Memory B cell (primary cell): Measurements from ENCODE around the gene AMELX.

ENCODE experiments used
- ATAC-seq: fragments of 150-1000 bp; cut with Tn5 transposase; 2 replicates; pipeline ENCODE4 v1.10.0; 2021; ENCODE audit warnings: low read depth, mild to moderate bottlenecking, moderate library complexity
- DNase-seq, 2 donors: peaks; one replicate each; pipeline ENCODE4 v3.0.0; 2022; ENCODE audit warnings: low spot score in 2 of 2
- H3K27ac Mint-ChIP-seq: one replicate; pipeline ENCODE4 v1.8.0; 2022; ENCODE audit warnings: mild to moderate bottlenecking, moderate library complexity, mixed read lengths
- H3K27me3 Mint-ChIP-seq: one replicate; pipeline ENCODE4 v1.8.0; 2022; ENCODE audit warnings: mixed read lengths
- H3K36me3 Mint-ChIP-seq: one replicate; pipeline ENCODE4 v1.8.0; 2022; ENCODE audit warnings: mild to moderate bottlenecking, mixed read lengths
- H3K4me1 Mint-ChIP-seq: one replicate; pipeline ENCODE4 v1.8.0; 2022; ENCODE audit warnings: mixed read lengths
- H3K4me3 Mint-ChIP-seq: one replicate; pipeline ENCODE4 v1.8.0; 2022; ENCODE audit warnings: mild to moderate bottlenecking, moderate library complexity, mixed read lengths
- H3K9me3 Mint-ChIP-seq: one replicate; pipeline ENCODE4 v1.8.0; 2022; ENCODE audit warnings: mixed read lengths

Gene AMELX

GRCh38 chrX:11273544-11273943 is 19.7 kb upstream of the AMELX start:
- Mint-ChIP-seq H3K36me3 (no peaks in the 10 kb centered on the region), H3K9me3 (no peaks in the 10 kb centered on the region), H3K27me3 (no peaks in the 10 kb centered on the region), H3K4me3 (no peak overlapping the region), H3K27ac (no peak overlapping the region), H3K4me1 (peaks cover 12% of the 10 kb centered on the region)
- DNase-seq = no peak
- no peak for ATAC-seq

GRCh38 chrX:11282043-11282442 is 11.2 kb upstream of the AMELX start:
- no peak overlapping the region for H3K27ac Mint-ChIP-seq
- no peak for ATAC-seq
- H3K27me3 Mint-ChIP-seq = no peaks in the 10 kb centered on the region
- H3K9me3 Mint-ChIP-seq = no peaks in the 10 kb centered on the region
- no peaks in the 10 kb centered on the region for H3K4me1 Mint-ChIP-seq
- H3K4me3 Mint-ChIP-seq = no peak overlapping the region
- H3K36me3 Mint-ChIP-seq = no peaks in the 10 kb centered on the region
- no peak for DNase-seq

DNA sequence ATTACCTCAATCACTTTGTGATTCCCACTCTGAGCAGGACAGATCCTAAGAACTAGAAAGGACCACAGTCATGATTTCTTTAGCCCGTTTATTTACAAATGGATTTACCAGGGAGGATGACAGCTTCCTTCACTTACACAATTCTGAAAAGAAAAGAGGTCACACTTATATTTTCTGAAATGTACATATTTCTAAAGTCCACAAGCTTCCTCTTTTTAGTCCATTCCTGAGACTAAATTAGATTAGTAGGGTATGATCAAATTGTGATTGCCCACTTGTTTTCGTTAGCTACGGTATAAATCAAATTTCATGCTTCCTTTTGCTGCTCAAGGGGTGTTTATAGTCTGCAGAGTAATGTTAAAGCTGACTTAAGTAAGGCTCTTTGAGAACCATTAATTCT is 7.6 kb upstream of the AMELX start:
- DNase-seq (no peak), ATAC-seq (no peak)
- Mint-ChIP-seq H3K9me3 (no peaks in the 10 kb centered on the region), H3K4me3 (no peak overlapping the region), H3K27ac (no peak overlapping the region), H3K36me3 (no peaks in the 10 kb centered on the region), H3K27me3 (no peaks in the 10 kb centered on the region), H3K4me1 (peaks cover 3% of the 10 kb centered on the region)

- peaks cover 2% of the 10 kb centered on the region for H3K36me3 Mint-ChIP-seq
- DNase-seq = no peak
- H3K4me3 Mint-ChIP-seq = no peak overlapping the region
- no peaks in the 10 kb centered on the region for H3K27me3 Mint-ChIP-seq
- peaks cover 3% of the 10 kb centered on the region for H3K4me1 Mint-ChIP-seq
- ATAC-seq = no peak
- H3K9me3 Mint-ChIP-seq = no peaks in the 10 kb centered on the region
- H3K27ac Mint-ChIP-seq = no peak overlapping the region
Measured at GRCh38 chrX:11287505-11287904, 5.7 kb upstream of the AMELX start.

DNA sequence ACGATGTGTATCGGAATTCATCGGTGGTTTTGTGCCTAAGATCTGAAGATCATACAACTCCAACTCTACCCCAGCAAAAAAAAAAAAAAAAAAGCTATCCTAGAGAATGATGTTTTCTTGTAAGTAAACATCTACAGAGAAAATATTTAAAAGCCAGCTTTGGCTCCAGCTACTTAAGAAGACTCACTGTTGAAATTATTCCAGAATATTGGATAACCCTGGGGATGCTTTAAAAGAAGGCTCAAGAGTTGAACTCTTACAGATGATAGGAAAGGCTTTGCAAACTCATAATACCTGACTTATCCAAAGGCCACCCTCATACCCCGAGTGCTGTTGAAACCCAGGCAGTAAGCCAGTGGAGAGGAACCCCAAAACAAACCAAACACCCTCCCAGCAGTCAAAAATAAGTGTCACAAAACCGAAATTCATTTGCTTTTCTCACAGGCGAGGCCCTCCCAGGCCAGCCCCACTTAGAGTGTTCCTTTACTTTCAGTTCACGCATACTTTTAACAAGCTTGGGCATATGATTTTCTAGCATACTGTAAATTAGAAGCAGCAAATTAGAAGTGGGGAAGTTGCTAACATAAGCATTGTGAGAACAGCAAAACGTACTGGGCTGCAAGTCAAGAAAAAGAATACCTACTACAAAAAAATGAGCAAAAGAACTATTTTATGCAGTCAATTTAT is 2.7 kb upstream of the AMELX start:
- no peak overlapping the region for H3K4me3 Mint-ChIP-seq
- H3K27ac Mint-ChIP-seq = no peak overlapping the region
- H3K9me3 Mint-ChIP-seq = no peaks in the 10 kb centered on the region
- H3K27me3 Mint-ChIP-seq = no peaks in the 10 kb centered on the region
- peaks cover 2% of the 10 kb centered on the region for H3K36me3 Mint-ChIP-seq
- ATAC-seq = no peak
- H3K4me1 Mint-ChIP-seq = peaks cover 4% of the 10 kb centered on the region
- no peak for DNase-seq

DNA sequence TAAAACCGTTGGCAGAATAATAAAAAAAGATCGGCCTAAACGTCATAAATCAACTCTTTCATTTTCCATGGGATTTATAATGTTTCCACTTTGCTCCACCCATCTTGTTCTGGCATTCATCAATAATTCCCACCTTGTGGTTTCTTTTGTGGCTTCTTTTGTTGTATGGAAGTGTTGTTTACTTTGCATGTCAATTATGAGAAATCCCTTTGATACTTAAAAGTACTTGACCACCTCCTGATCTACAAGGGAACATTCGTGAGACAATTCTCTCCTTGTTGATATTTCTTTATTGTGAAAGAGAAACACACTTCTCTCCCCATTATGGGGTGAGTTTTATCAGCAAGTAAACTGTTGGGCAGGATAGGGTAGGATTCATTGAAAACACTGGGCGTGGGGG is 2.8 kb downstream of the AMELX start:
- Mint-ChIP-seq H3K4me3 (no peak overlapping the region), H3K4me1 (peaks cover 8% of the 10 kb centered on the region), H3K36me3 (peaks cover 3% of the 10 kb centered on the region), H3K27ac (no peak overlapping the region), H3K9me3 (no peaks in the 10 kb centered on the region), H3K27me3 (no peaks in the 10 kb centered on the region)
- DNase-seq (no peak), ATAC-seq (no peak)

DNA sequence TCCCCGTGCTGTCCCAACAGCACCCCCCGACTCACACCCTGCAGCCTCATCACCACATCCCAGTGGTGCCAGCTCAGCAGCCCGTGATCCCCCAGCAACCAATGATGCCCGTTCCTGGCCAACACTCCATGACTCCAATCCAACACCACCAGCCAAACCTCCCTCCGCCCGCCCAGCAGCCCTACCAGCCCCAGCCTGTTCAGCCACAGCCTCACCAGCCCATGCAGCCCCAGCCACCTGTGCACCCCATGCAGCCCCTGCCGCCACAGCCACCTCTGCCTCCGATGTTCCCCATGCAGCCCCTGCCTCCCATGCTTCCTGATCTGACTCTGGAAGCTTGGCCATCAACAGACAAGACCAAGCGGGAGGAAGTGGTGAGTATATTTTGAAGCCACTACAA is 5.4 kb downstream of the AMELX start:
- DNase-seq (no peak), ATAC-seq (no peak)
- no peak overlapping the region for H3K27ac Mint-ChIP-seq
- H3K4me3 Mint-ChIP-seq = no peak overlapping the region
- H3K4me1 Mint-ChIP-seq = peaks cover 8% of the 10 kb centered on the region
- peaks cover 1% of the 10 kb centered on the region for H3K36me3 Mint-ChIP-seq
- H3K27me3 Mint-ChIP-seq = no peaks in the 10 kb centered on the region
- no peaks in the 10 kb centered on the region for H3K9me3 Mint-ChIP-seq

- H3K27ac Mint-ChIP-seq = no peak overlapping the region
- no peaks in the 10 kb centered on the region for H3K27me3 Mint-ChIP-seq
- no peaks in the 10 kb centered on the region for H3K9me3 Mint-ChIP-seq
- H3K4me1 Mint-ChIP-seq = no peaks in the 10 kb centered on the region
- no peak overlapping the region for H3K4me3 Mint-ChIP-seq
- DNase-seq = no peak
- peaks cover 2% of the 10 kb centered on the region for H3K36me3 Mint-ChIP-seq
- ATAC-seq = no peak
Measured at GRCh38 chrX:11304829-11305228, 11.6 kb downstream of the AMELX start.

GRCh38 chrX:11305641-11306040 is 12.4 kb downstream of the AMELX start:
- no peaks in the 10 kb centered on the region for H3K27me3 Mint-ChIP-seq
- no peak overlapping the region for H3K27ac Mint-ChIP-seq
- ATAC-seq (no peak), DNase-seq (no peak)
- H3K36me3 Mint-ChIP-seq = peaks cover 2% of the 10 kb centered on the region
- no peak overlapping the region for H3K4me3 Mint-ChIP-seq
- no peaks in the 10 kb centered on the region for H3K9me3 Mint-ChIP-seq
- no peaks in the 10 kb centered on the region for H3K4me1 Mint-ChIP-seq

- H3K27me3 Mint-ChIP-seq = no peaks in the 10 kb centered on the region
- H3K4me1 Mint-ChIP-seq = peaks cover 5% of the 10 kb centered on the region
- no peaks in the 10 kb centered on the region for H3K9me3 Mint-ChIP-seq
- DNase-seq = no peak
- H3K27ac Mint-ChIP-seq = no peak overlapping the region
- ATAC-seq = no peak
- H3K4me3 Mint-ChIP-seq = no peak overlapping the region
- H3K36me3 Mint-ChIP-seq = peaks cover 2% of the 10 kb centered on the region
Measured at GRCh38 chrX:11309220-11309619, 16.0 kb downstream of the AMELX start.

DNA sequence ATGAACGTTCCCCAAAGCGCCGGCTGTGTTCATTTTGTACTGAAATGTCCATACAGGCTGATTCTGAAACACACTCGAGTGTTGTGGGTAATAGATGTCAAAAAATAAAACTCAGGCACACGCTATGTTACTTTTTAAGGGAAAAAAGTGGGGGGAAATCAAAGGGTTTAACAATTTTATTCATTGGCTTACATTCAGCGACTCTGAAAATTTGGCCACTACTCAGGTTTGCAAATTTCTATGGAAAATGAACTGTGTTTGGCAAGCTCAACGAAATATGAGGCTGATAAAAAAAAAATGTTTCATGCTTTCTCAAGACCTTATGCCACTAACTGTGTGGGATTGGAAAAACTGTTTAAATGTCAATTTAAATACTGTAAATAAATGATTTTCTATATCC is 18.5 kb downstream of the AMELX start:
- Mint-ChIP-seq H3K27ac (no peak overlapping the region), H3K4me1 (peaks cover 5% of the 10 kb centered on the region), H3K36me3 (peaks cover 6% of the 10 kb centered on the region), H3K4me3 (no peak overlapping the region), H3K27me3 (peaks cover 1% of the 10 kb centered on the region), H3K9me3 (peaks cover 3% of the 10 kb centered on the region)
- no peak for ATAC-seq
- DNase-seq = no peak

- H3K27me3 Mint-ChIP-seq = peaks cover 1% of the 10 kb centered on the region
- H3K9me3 Mint-ChIP-seq = peaks cover 3% of the 10 kb centered on the region
- DNase-seq (no peak), ATAC-seq (no peak)
- H3K4me1 Mint-ChIP-seq = no peaks in the 10 kb centered on the region
- peaks cover 4% of the 10 kb centered on the region for H3K36me3 Mint-ChIP-seq
- H3K27ac Mint-ChIP-seq = no peak overlapping the region
- no peak overlapping the region for H3K4me3 Mint-ChIP-seq
Measured at GRCh38 chrX:11319806-11320520, 26.8 kb downstream of the AMELX start.

GRCh38 chrX:11321986-11322385 is 28.8 kb downstream of the AMELX start:
- Mint-ChIP-seq H3K4me1 (no peaks in the 10 kb centered on the region), H3K36me3 (no peaks in the 10 kb centered on the region), H3K4me3 (no peak overlapping the region), H3K27ac (no peak overlapping the region), H3K27me3 (no peaks in the 10 kb centered on the region), H3K9me3 (no peaks in the 10 kb centered on the region)
- ATAC-seq (no peak), DNase-seq (no peak)

DNA sequence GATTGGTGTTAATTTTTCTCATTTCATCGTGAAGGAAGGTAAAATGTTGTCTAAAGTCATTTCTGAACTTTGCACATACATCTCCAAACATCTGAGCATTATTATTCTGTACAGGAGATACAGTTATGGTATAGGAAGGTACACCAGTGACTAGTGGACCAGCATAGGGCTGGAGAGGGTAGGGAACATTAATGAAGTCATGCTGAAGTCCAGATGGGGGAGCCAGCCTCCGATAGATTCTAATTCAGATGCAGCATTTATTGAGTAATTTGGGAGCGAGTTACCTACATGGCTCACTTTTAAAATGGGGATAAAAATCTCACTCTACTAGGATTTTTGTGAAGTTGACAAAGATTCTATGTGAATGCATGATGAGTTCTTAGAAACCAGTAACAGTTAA is 34.9 kb downstream of the AMELX start:
- no peak for DNase-seq
- Mint-ChIP-seq H3K27me3 (no peaks in the 10 kb centered on the region), H3K9me3 (no peaks in the 10 kb centered on the region), H3K36me3 (peaks cover 3% of the 10 kb centered on the region), H3K4me1 (peaks cover 2% of the 10 kb centered on the region), H3K27ac (no peak overlapping the region), H3K4me3 (no peak overlapping the region)
- ATAC-seq = no peak

DNA sequence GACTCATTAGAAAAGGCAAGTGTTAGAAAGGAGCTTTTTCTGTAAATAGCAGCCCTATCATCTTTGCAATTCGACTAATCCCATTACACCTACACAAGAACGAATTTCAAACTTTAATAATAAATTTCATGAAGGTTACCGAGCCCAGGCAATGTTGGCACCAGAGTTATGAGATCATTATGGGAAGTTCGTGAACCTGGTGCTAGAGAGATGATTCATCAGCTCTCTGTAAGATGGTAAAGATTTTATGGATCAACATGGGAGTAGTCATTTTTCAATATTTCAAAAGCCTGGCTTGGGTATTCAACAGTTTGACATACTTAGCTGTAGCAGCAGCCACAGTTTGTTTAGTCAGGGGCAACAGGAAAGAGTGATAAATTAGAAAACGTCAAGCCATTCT is 35.8 kb downstream of the AMELX start:
- no peaks in the 10 kb centered on the region for H3K9me3 Mint-ChIP-seq
- DNase-seq = no peak
- ATAC-seq = no peak
- no peak overlapping the region for H3K27ac Mint-ChIP-seq
- no peaks in the 10 kb centered on the region for H3K27me3 Mint-ChIP-seq
- H3K4me3 Mint-ChIP-seq = no peak overlapping the region
- H3K4me1 Mint-ChIP-seq = peaks cover 2% of the 10 kb centered on the region
- peaks cover 5% of the 10 kb centered on the region for H3K36me3 Mint-ChIP-seq
